Measurements from ENCODE around the gene TBPL2.

DNA sequence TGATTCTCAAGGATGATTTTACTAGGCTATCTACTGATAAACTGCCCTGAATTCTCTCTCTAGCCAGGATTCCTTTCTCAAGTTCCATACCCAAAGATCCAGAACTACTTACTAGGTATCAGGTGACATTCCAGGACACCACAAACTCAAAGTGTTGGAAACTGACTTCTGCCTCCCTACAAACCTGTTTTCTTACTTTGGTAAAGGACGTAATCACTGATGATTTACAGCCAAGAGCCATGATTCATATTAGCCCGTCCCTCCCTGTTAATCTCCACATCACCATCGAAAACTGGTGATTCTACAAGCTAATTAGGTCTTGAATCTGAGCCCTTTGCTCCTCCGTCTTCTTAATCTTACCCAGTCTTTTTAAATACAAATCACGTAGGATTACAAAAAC, 27.7 kb downstream of the TBPL2 start:
- TF ChIP-seq TCF4 (CRISPR knock-in tag; IDR thresholded peaks at IDR 0.05; ENCODE audit: borderline replicate concordance) (no peak), ZFP3 (CRISPR knock-in tag; IDR thresholded peaks at IDR 0.05) (no peak)
- TF ChIP-seq, protein P1, sequence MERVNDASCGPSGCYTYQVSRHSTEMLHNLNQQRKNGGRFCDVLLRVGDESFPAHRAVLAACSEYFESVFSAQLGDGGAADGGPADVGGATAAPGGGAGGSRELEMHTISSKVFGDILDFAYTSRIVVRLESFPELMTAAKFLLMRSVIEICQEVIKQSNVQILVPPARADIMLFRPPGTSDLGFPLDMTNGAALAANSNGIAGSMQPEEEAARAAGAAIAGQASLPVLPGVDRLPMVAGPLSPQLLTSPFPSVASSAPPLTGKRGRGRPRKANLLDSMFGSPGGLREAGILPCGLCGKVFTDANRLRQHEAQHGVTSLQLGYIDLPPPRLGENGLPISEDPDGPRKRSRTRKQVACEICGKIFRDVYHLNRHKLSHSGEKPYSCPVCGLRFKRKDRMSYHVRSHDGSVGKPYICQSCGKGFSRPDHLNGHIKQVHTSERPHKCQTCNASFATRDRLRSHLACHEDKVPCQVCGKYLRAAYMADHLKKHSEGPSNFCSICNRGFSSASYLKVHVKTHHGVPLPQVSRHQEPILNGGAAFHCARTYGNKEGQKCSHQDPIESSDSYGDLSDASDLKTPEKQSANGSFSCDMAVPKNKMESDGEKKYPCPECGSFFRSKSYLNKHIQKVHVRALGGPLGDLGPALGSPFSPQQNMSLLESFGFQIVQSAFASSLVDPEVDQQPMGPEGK (CRISPR knock-in tag; IDR thresholded peaks at IDR 0.05; ENCODE audit: borderline replicate concordance), result no peak
- TF ChIP-seq, protein P2, sequence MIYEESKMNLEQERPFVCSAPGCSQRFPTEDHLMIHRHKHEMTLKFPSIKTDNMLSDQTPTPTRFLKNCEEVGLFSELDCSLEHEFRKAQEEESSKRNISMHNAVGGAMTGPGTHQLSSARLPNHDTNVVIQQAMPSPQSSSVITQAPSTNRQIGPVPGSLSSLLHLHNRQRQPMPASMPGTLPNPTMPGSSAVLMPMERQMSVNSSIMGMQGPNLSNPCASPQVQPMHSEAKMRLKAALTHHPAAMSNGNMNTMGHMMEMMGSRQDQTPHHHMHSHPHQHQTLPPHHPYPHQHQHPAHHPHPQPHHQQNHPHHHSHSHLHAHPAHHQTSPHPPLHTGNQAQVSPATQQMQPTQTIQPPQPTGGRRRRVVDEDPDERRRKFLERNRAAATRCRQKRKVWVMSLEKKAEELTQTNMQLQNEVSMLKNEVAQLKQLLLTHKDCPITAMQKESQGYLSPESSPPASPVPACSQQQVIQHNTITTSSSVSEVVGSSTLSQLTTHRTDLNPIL (CRISPR knock-in tag; IDR thresholded peaks at IDR 0.05; ENCODE audit: low read depth), result no peak

Measured in SK-N-SH treated with all-trans-retinoic acid at 6 μM for 48 hours (cell line).